GM12878 (cell line): ENCODE measurements around the gene DDX51. TPM values are rescaled to one million over a fixed set of nuclear protein-coding genes. Genes with fewer than 3 reads are reported as not detected.

Experiments
- ATAC-seq: fragments of 200-7000 bp; cut with Tn5 transposase; 3 replicates; pipeline ENCODE4 v1.9.1; 2020; ENCODE audit warnings: mild to moderate bottlenecking, moderate library complexity
- BruUV-seq: library from RNA; stranded (reverse); fragments of 400-500 nt; replicated peaks from 2 replicates; lab custom pipeline; 2021; lab: Mats Ljungman, UMichigan
- CTCF ChIA-PET: fragments of 300-600 bp; sonication (Branson Sonifier 250); formaldehyde crosslinking; extraction: SDS; loops from one replicate; lab custom pipeline; 2021; ENCODE audit warnings: inconsistent platforms; lab: Yijun Ruan, JAX
- POLR2A ChIA-PET: fragments of 350-600 bp; formaldehyde crosslinking; extraction: SDS; loops from one replicate; lab custom pipeline; 2021; ENCODE audit warnings: inconsistent platforms; lab: Charles Lee
- RAD21 ChIA-PET: fragments of 300-600 bp; sonication (Branson Sonifier 250); formaldehyde crosslinking; loops from one replicate; lab custom pipeline; 2023; ENCODE audit warnings: antibody characterized with exemption; ENCODE audit not compliant: unreplicated experiment; lab: Charles Lee
- SMC1A ChIA-PET: fragments of 300-600 bp; sonication (Branson Sonifier 250); formaldehyde crosslinking; loops from one replicate; lab custom pipeline; 2023; ENCODE audit not compliant: unreplicated experiment, uncharacterized antibody; lab: Charles Lee
- DNase-seq: peaks from one replicate; pipeline ENCODE4 v3.0.0-alpha.2; 2011; ENCODE audit warnings: low read depth, low spot score
- FAIRE-seq: peaks from 3 replicates; lab custom pipeline; 2011; peaks lifted over from hg19 to GRCh38; lab: Jason Lieb, UNC
- H2AFZ ChIP-seq: 2 replicates; pipeline ENCODE4 v1.6.0; 2011; ENCODE audit warnings: low read depth, low read length, control low read depth; ENCODE audit not compliant: control insufficient read depth
- H3K27ac ChIP-seq: 2 replicates; pipeline ENCODE4 v1.5.1; 2011; ENCODE audit warnings: control low read depth; ENCODE audit not compliant: control insufficient read depth, insufficient read depth
- H3K27me3 ChIP-seq, 2 experiments: replicated peaks in 1 of 2; 2 replicates each; pipeline versions ENCODE4 v1.6.0 to v1.6.1; 2011; ENCODE audit warnings: low read length in 1 of 2; ENCODE audit not compliant: control insufficient read depth in 2 of 2, insufficient read depth in 2 of 2
- H3K36me3 ChIP-seq, 2 experiments: 2 replicates each; pipeline ENCODE4 v1.5.1; 2011; ENCODE audit warnings: low read length in 1 of 2; ENCODE audit not compliant: control insufficient read depth in 2 of 2, insufficient read depth in 2 of 2
- H3K4me1 ChIP-seq: 2 replicates; pipeline ENCODE4 v1.6.1; 2011; ENCODE audit warnings: mild to moderate bottlenecking, low read length, moderate library complexity, mixed read lengths; ENCODE audit not compliant: control insufficient read depth, insufficient read depth
- H3K4me2 ChIP-seq: 2 replicates; pipeline ENCODE4 v1.6.0; 2011; ENCODE audit warnings: control low read depth; ENCODE audit not compliant: control insufficient read depth, insufficient read depth
- H3K4me3 ChIP-seq: fragments of 200-600 bp; sonication (generic); 2 replicates; pipeline ENCODE4 v1.5.1; 2016
- H3K79me2 ChIP-seq: 2 replicates; pipeline ENCODE4 v1.6.0; 2011; ENCODE audit warnings: low read length; ENCODE audit not compliant: control insufficient read depth, insufficient read depth
- H3K9ac ChIP-seq: 2 replicates; pipeline ENCODE4 v1.8.0; 2011; ENCODE audit warnings: low read length, control low read depth, mixed read lengths; ENCODE audit not compliant: control insufficient read depth, insufficient read depth
- H3K9me3 ChIP-seq: replicated peaks from 3 replicates; pipeline ENCODE4 v1.5.1; 2011; ENCODE audit warnings: mild to moderate bottlenecking, low read length; ENCODE audit not compliant: control insufficient read depth, insufficient read depth
- H4K20me1 ChIP-seq: 2 replicates; pipeline ENCODE4 v1.6.0; 2011; ENCODE audit not compliant: control insufficient read depth, insufficient read depth
- BCLAF1 ChIP-seq: fragments of 450-650 bp; IDR thresholded peaks from 2 replicates; pipeline ENCODE4 v1.6.1; 2017; ENCODE audit warnings: antibody characterized with exemption, mild to moderate bottlenecking, moderate library complexity
- IKZF1 ChIP-seq: fragments of 450-650 bp; conservative IDR thresholded peaks from 2 replicates; pipeline ENCODE4 v1.6.1; 2017; ENCODE audit warnings: antibody characterized with exemption, mild to moderate bottlenecking
- RUNX3 ChIP-seq: IDR thresholded peaks from 2 replicates; pipeline ENCODE4 v1.6.1; 2012; ENCODE audit warnings: low read length, inconsistent platforms
- SMAD1 ChIP-seq: fragments of 450-650 bp; IDR thresholded peaks from 2 replicates; pipeline ENCODE4 v1.6.1; 2018; ENCODE audit warnings: mild to moderate bottlenecking, low read depth; ENCODE audit not compliant: partially characterized antibody
- SMAD5 ChIP-seq: IDR thresholded peaks from 2 replicates; pipeline ENCODE4 v1.6.1; 2016; ENCODE audit warnings: antibody characterized with exemption, low read depth
- ZBED1 ChIP-seq: IDR thresholded peaks from 2 replicates; pipeline ENCODE4 v1.6.1; 2016; ENCODE audit warnings: borderline replicate concordance
- ZNF217 ChIP-seq: fragments of 450-650 bp; IDR thresholded peaks from 2 replicates; pipeline ENCODE4 v1.6.1; 2017; ENCODE audit warnings: antibody characterized with exemption, mild to moderate bottlenecking
- WGBS: methylation state at CpG from one replicate; pipeline ENCODE4 v1.1.6; 2016; ENCODE audit warnings: low lambda C conversion rate; ENCODE audit not compliant: insufficient replicate concordance, insufficient coverage; ENCODE audit errors: missing lambda C conversion rate; 5-methylcytosine and 5-hydroxymethylcytosine counted together
- in situ Hi-C: fragments of 300-500 bp; cut with MboI; formaldehyde crosslinking; loops from 9 replicates; pipeline ENCODE4 v1.14.3; 2018; ENCODE audit warnings: mixed read lengths
- intact Hi-C: fragments of 100-400 bp; cut with micrococcal nuclease; formaldehyde crosslinking; loops from one replicate; pipeline ENCODE4 v1.14.2; 2022; ENCODE audit not compliant: unreplicated experiment
- polyA plus RNA-seq, 11 experiments: library from polyadenylated mRNA; depleted of rRNA in 4 of 11; unstranded in 6 of 11; stranded (reverse) in 5 of 11; fragments of >200 nt; fragmentation: Nextera tagmentation in 4 of 11; fragmentation: Illumina TruSeq in 1 of 11; extraction: Ambion mirVana in 4 of 11; extraction: Trizol in 1 of 11; gene quantifications; 1 replicate in 1 of 11; 2 replicates in 10 of 11; pipeline versions ENCODE4 v1.2.1 to v1.2.3, GENCODE V29; 2011 to 2016; ENCODE audit warnings: inconsistent platforms in 2 of 11, missing spikeins in 2 of 11, low read depth in 1 of 11
- total RNA-seq, 4 experiments: library from RNA; depleted of rRNA in 3 of 4; stranded (reverse); fragments of >200 nt in 3 of 4; fragmentation: Illumina TruSeq in 1 of 4; extraction: Trizol in 1 of 4; gene quantifications; 2 replicates each; pipeline versions ENCODE4 v1.2.1 to v1.2.3, GENCODE V29; 2013 to 2021

Gene DDX51
- total and polyA plus RNA-seq, 10 of the 15 experiments (the other 5 are each of a cell fraction or from before 2014, with no cell fraction given) = 0.97 to 29.1 (median 9.8) TPM

DNA sequence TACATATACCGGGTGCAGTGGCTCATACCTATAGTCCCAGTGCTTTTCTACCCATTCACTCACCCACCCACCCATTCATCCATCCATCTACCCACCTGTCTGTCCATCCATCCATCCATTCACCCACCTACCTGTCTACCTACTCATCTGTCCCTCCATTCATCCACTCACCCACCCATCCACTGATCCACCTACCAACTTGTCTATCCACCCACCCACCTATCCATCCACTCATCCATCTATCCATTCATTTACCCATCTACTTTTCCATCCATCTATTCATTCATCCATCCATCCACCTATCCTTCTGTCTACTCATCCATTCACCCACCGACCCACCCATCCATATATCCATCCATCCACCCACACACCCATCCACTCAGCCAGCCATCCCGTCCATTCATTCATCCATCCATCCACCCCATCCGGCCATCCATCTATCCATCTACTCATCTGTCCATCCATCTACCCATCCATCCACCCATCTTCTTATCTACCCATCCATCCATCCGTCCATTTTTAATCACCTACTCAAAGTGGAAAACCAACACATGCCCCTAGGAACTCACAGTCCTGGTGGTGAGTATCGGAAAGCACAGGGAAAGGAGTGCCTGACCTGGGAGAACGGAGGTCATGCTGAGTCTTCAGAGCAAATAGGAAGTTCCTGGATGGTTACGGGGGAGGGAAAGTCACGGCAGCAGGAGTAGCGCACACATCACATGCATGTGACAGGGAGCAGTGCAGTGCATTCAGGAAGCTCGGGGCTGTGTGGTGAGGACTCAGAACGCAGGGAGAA is 20.0 kb downstream of the DDX51 start (continued):
- TF ChIP-seq ZNF217 (no peak), SMAD1 (no peak), RUNX3 (no peak), ZBED1 (no peak)

- no TSS peak for BruUV-seq
- no peaks in the 10 kb centered on the region for H3K27me3 ChIP-seq
- ATAC-seq = no peak
- H2AFZ ChIP-seq = no peak overlapping the region
- H3K79me2 ChIP-seq = no peaks in the 10 kb centered on the region
- H3K4me1 ChIP-seq = no peaks in the 10 kb centered on the region
- H4K20me1 ChIP-seq = no peaks in the 10 kb centered on the region
- ChIA-PET CTCF (no interaction called here), RAD21 (no interaction called here), POLR2A (no interaction called here), SMC1A (no interaction called here)
- no peak overlapping the region for H3K4me3 ChIP-seq
- in situ Hi-C loops = no loop called here
- no peak for FAIRE-seq
- TF ChIP-seq BCLAF1 (no peak), SMAD5 (no peak), IKZF1 (no peak)
- 98% methylated on average over 14 of the region's 14 CpGs for WGBS
- no peak overlapping the region for H3K27ac ChIP-seq
- no peak for DNase-seq
- intact Hi-C loops = no loop called here
- no peak overlapping the region for H3K9ac ChIP-seq
- H3K9me3 ChIP-seq = no peaks in the 10 kb centered on the region
- H3K36me3 ChIP-seq = peaks cover 0 to 3% of the 10 kb centered on the region in 2 experiments; a peak in 3 of 4 replicates
- H3K4me2 ChIP-seq = no peak overlapping the region
These were observed 22.8 kb downstream of the DDX51 start for GRCh38 chr12:132121283-132121682.
